GM23248 (cell line): ENCODE data around the gene FAM83F. TPM values are rescaled to one million over a fixed set of nuclear protein-coding genes. Genes with fewer than 3 reads are reported as not detected.

Experiments used
- DNase-seq: peaks from one replicate; pipeline ENCODE4 v3.0.0-alpha.2; 2015
- H2AFZ ChIP-seq: fragments of 200-600 bp; sonication (generic); 2 replicates; pipeline ENCODE4 v1.6.1; 2016; ENCODE audit warnings: antibody characterized with exemption
- H3F3A ChIP-seq: fragments of 200-600 bp; sonication (generic); 2 replicates; pipeline ENCODE4 v1.6.1; 2016; ENCODE audit warnings: mild to moderate bottlenecking, antibody characterized with exemption, mixed run types; ENCODE audit not compliant: insufficient read depth
- H3K27ac ChIP-seq: fragments of 200-600 bp; sonication (generic); 2 replicates; pipeline ENCODE4 v1.5.1; 2016; ENCODE audit warnings: mild to moderate bottlenecking
- H3K27me3 ChIP-seq: fragments of 200-600 bp; sonication (generic); replicated peaks from 2 replicates; pipeline ENCODE4 v1.6.1; 2016; ENCODE audit warnings: mild to moderate bottlenecking; ENCODE audit not compliant: insufficient read depth
- H3K36me3 ChIP-seq: fragments of 200-600 bp; sonication (generic); 2 replicates; pipeline ENCODE4 v1.6.1; 2016; ENCODE audit warnings: low read depth, mild to moderate bottlenecking
- H3K4me1 ChIP-seq: fragments of 200-600 bp; sonication (generic); 2 replicates; pipeline ENCODE4 v1.6.1; 2016; ENCODE audit warnings: mild to moderate bottlenecking; ENCODE audit not compliant: insufficient read depth
- H3K4me2 ChIP-seq: fragments of 200-600 bp; sonication (generic); one replicate; pipeline ENCODE4 v1.6.1; 2016; ENCODE audit warnings: mild to moderate bottlenecking; ENCODE audit not compliant: unreplicated experiment
- H3K4me3 ChIP-seq: fragments of 200-600 bp; sonication (generic); 2 replicates; pipeline ENCODE4 v1.5.1; 2016; ENCODE audit warnings: mild to moderate bottlenecking
- H3K79me2 ChIP-seq: fragments of 200-600 bp; sonication (generic); 2 replicates; pipeline ENCODE4 v1.6.1; 2016; ENCODE audit warnings: mild to moderate bottlenecking; ENCODE audit not compliant: insufficient read depth
- H3K9ac ChIP-seq: fragments of 200-600 bp; sonication (generic); 2 replicates; pipeline ENCODE4 v1.6.1; 2016; ENCODE audit warnings: mild to moderate bottlenecking
- H3K9me2 ChIP-seq: fragments of 200-600 bp; sonication (generic); 2 replicates; pipeline ENCODE4 v1.6.1; 2016; ENCODE audit warnings: mixed run types, mild to moderate bottlenecking, moderate library complexity; ENCODE audit not compliant: insufficient read depth
- H3K9me3 ChIP-seq: fragments of 200-600 bp; sonication (generic); one replicate; pipeline ENCODE4 v1.6.1; 2017; ENCODE audit warnings: low read depth
- H4K20me1 ChIP-seq: fragments of 200-600 bp; sonication (generic); 2 replicates; pipeline ENCODE4 v1.6.0; 2016; ENCODE audit not compliant: insufficient read depth
- EZH2 ChIP-seq: fragments of 200-600 bp; sonication (generic); IDR thresholded peaks from 2 replicates; pipeline ENCODE4 v1.6.1; 2018; ENCODE audit warnings: antibody characterized with exemption, mild to moderate bottlenecking; ENCODE audit not compliant: insufficient read depth, poor library complexity, severe bottlenecking
- EZH2phosphoT487 ChIP-seq: fragments of 200-600 bp; sonication (generic); IDR thresholded peaks from 2 replicates; pipeline ENCODE4 v1.6.1; 2018; ENCODE audit warnings: antibody characterized with exemption, moderate library complexity, mild to moderate bottlenecking, low read depth; ENCODE audit not compliant: insufficient read depth
- WGBS, 2 experiments: methylation state at CpG; one replicate each; pipeline ENCODE4 v1.1.6; 2015 to 2017; ENCODE audit warnings: low lambda C conversion rate in 2 of 2, low coverage in 1 of 2; ENCODE audit errors: missing lambda C conversion rate in 2 of 2; 5-methylcytosine and 5-hydroxymethylcytosine counted together
- in situ Hi-C: fragments of 300-500 bp; cut with MboI; formaldehyde crosslinking; loops from 2 replicates; pipeline ENCODE4 v1.15.0; 2020
- polyA plus RNA-seq: library from polyadenylated mRNA; unstranded; fragments of >200 nt; fragmentation: Nextera tagmentation; extraction: Ambion mirVana; gene quantifications from 2 replicates; pipeline ENCODE4 v1.2.1, GENCODE V29; 2016
- total RNA-seq: library from RNA; depleted of rRNA; stranded (reverse); fragments of >200 nt; shearing (Covaris generic); gene quantifications from 2 replicates; pipeline ENCODE4 v1.2.3, GENCODE V29; 2014

The FAM83F gene
- total and polyA plus RNA-seq, 2 experiments from 2014 or later: not detected

DNA sequence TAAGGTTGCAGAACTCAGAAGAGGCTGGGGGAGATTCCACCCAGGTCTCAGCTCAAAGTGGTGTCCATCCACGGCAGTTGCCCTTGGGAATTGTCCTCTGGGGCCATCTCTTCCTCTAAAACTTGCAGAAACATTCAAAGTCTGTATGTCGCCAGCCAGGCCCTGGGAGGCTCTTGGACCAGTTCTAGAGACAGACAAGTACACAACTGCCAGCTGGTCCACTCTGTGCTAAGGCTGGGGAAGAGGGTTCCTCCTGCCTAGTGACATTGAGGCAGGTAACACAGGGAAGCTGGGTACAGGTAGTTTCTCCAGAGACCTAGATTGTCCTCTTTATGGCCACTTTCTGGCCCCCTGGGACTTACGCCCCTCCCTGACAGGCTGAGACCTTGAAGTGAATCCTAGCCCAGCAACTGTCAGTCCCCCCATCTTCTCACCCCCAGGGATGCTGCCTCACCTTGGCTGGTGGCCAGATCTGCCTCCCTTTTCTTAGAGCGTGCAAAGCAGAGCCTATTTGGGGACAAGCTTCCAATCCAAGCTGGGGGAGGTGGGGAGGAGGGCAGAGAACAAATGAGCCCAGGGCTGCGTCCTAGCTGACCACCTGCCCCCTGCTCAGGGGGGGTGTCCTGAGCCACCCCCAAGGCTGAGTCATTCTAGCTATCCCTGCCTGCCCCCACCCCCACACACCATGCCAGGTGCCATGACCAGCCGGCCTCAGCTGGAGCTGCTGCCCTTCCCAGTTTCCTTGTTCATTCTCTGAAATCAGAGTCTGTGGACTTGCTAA is 8.4 kb downstream of the FAM83F start:
- no peak overlapping the region for H3K4me3 ChIP-seq
- H3K4me1 ChIP-seq: no peaks in the 10 kb centered on the region
- H3K9me2 ChIP-seq: no peaks in the 10 kb centered on the region
- no peak for DNase-seq
- H3K9me3 ChIP-seq: no peaks in the 10 kb centered on the region
- no peaks in the 10 kb centered on the region for H4K20me1 ChIP-seq
- H3K27me3 ChIP-seq: peaks cover 20% of the 10 kb centered on the region
- H3K27ac ChIP-seq: no peak overlapping the region
- no peaks in the 10 kb centered on the region for H3F3A ChIP-seq
- H3K79me2 ChIP-seq: no peaks in the 10 kb centered on the region
- no peak overlapping the region for H2AFZ ChIP-seq
- no peak for TF ChIP-seq EZH2phosphoT487
- no peak for TF ChIP-seq EZH2
- no peak overlapping the region for H3K4me2 ChIP-seq
- 61 to 63% methylated on average over 5 to 6 of the region's 6 CpGs for WGBS, 2 experiments
- no peaks in the 10 kb centered on the region for H3K36me3 ChIP-seq
- in situ Hi-C loops: no loop called here
- no peak overlapping the region for H3K9ac ChIP-seq

DNA sequence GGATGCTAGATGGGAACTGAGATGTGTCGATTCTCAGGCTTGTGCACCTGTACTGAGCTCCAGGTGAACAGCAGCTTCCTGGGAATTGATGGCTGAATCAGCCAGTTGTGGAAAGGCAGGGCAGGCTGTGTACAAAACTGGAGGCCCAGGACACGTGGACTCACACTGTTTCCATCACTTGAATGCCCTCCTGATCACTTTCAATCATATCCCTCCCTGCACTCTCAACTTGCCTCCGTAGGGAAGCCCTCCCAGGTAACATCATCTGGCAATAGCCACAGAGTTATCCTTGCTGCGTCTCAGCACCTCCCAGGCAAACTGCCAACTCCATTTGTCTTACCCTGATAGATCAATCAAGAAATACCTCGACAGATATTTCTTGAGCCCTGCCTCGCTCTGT is 10.1 kb downstream of the FAM83F start:
- no peaks in the 10 kb centered on the region for H3K79me2 ChIP-seq
- no peak for DNase-seq
- H3K4me3 ChIP-seq: no peak overlapping the region
- no peak overlapping the region for H3K27ac ChIP-seq
- no peaks in the 10 kb centered on the region for H3K36me3 ChIP-seq
- no peak overlapping the region for H3K4me2 ChIP-seq
- H3K9ac ChIP-seq: no peak overlapping the region
- H3K9me2 ChIP-seq: no peaks in the 10 kb centered on the region
- H3K9me3 ChIP-seq: no peaks in the 10 kb centered on the region
- no peaks in the 10 kb centered on the region for H4K20me1 ChIP-seq
- H2AFZ ChIP-seq: no peak overlapping the region
- no peak for TF ChIP-seq EZH2phosphoT487
- TF ChIP-seq EZH2: no peak
- H3F3A ChIP-seq: no peaks in the 10 kb centered on the region
- peaks cover 34% of the 10 kb centered on the region for H3K27me3 ChIP-seq
- no peaks in the 10 kb centered on the region for H3K4me1 ChIP-seq
- 45 to 49% methylated on average over 6 of the region's 6 CpGs for WGBS, 2 experiments
- in situ Hi-C loops: no loop called here

DNA sequence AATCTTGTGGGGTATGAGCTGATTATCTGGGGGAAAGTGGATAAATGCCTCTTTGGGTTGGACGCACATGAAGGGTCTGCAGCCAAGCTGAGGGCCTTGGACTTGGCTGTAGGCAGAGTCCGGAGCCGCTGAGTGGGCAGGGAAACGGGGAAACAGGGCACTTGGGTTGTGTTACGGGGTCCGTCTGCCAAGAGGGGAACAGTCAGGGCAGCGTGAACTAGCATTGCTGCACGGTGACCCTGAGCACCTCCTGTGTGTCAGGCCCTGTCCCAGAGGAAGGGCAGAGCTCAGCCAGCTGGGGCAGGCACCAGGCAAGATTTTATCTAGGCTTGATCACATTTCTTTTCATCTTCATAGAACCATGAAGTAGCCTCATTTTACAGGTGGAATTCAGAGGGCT is 11.9 kb downstream of the FAM83F start:
- Histone ChIP-seq H3K9me2 (no peaks in the 10 kb centered on the region), H2AFZ (no peak overlapping the region), H3K36me3 (no peaks in the 10 kb centered on the region), H3K4me1 (no peaks in the 10 kb centered on the region), H3K9ac (no peak overlapping the region), H3K9me3 (no peaks in the 10 kb centered on the region), H3F3A (no peaks in the 10 kb centered on the region), H3K27ac (no peak overlapping the region), H3K27me3 (peaks cover 44% of the 10 kb centered on the region), H3K4me3 (no peak overlapping the region), H3K4me2 (no peak overlapping the region), H3K79me2 (no peaks in the 10 kb centered on the region), H4K20me1 (no peaks in the 10 kb centered on the region)
- in situ Hi-C loops: no loop called here
- 86 to 87% methylated on average over 8 of the region's 8 CpGs for WGBS, 2 experiments
- DNase-seq: no peak
- TF ChIP-seq EZH2phosphoT487: no peak
- TF ChIP-seq EZH2: no peak

DNA sequence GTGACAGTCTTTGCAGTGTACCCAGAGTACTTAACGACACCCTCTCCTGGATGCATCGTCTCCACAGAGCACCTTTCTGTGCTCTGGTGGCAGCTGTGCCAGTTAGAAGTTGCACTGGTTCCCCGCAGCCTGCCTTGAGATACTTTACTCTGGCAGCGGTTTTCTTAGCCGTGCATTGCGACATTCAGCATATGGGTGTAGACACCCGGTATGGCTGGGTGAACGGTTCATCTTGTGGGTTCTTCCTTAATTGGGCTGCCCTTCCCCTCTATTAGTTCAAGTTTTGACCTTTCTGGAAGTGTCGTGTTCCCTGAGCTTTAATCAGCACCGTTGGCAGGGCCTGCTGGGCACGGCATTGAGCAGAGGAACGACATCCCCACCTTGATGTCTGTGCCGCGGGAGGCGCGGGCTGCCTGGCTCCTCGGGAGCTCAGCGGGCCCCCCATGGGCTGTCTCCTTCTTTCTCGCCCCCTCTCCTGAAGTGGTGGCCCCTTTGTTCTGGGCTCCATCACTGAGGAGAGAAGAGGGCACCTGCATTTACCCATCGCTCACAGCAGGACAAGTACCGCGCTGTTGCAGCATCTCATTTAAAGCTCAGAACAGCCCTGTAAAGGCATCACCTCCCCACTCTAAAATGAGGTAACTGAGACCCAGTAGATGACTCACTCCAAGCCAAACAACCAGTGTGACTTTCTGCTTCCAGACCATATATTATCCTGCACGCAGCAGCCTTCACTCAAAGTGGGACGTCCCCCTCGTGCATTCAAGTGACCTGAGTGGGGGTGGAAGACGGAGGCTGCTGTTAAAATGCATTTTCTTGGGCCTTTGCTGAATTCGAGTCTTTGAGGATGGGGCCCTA is 13.3 kb downstream of the FAM83F start:
- TF ChIP-seq EZH2 (no peak), EZH2phosphoT487 (no peak)
- H3K4me3 ChIP-seq: no peak overlapping the region
- H3K4me2 ChIP-seq: no peak overlapping the region
- no peaks in the 10 kb centered on the region for H3K9me3 ChIP-seq
- H2AFZ ChIP-seq: no peak overlapping the region
- no peaks in the 10 kb centered on the region for H3F3A ChIP-seq
- peaks cover 47% of the 10 kb centered on the region for H3K27me3 ChIP-seq
- no peak overlapping the region for H3K9ac ChIP-seq
- H3K36me3 ChIP-seq: no peaks in the 10 kb centered on the region
- no peak overlapping the region for H3K27ac ChIP-seq
- H3K9me2 ChIP-seq: no peaks in the 10 kb centered on the region
- 67% methylated on average over 27 of the region's 27 CpGs for WGBS, 2 experiments
- in situ Hi-C loops: no loop called here
- H3K4me1 ChIP-seq: no peaks in the 10 kb centered on the region
- no peaks in the 10 kb centered on the region for H4K20me1 ChIP-seq
- H3K79me2 ChIP-seq: no peaks in the 10 kb centered on the region
- DNase-seq: no peak
